Effector CD4-positive, alpha-beta T cell (primary cell): ENCODE measurements around the gene VPS51.
A peak's percentile ranks its signal among the peaks of the same experiment; 100 is the strongest.
"Not testable (repeated sequence)": the region's sequence is repeated elsewhere in the genome, so short reads cannot be mapped to it uniquely, and the experiment has no call there.

Experiments
- DNase-seq: peaks from one replicate; pipeline ENCODE4 v3.0.0-alpha.2; 2020

VPS51 gene

DNA sequence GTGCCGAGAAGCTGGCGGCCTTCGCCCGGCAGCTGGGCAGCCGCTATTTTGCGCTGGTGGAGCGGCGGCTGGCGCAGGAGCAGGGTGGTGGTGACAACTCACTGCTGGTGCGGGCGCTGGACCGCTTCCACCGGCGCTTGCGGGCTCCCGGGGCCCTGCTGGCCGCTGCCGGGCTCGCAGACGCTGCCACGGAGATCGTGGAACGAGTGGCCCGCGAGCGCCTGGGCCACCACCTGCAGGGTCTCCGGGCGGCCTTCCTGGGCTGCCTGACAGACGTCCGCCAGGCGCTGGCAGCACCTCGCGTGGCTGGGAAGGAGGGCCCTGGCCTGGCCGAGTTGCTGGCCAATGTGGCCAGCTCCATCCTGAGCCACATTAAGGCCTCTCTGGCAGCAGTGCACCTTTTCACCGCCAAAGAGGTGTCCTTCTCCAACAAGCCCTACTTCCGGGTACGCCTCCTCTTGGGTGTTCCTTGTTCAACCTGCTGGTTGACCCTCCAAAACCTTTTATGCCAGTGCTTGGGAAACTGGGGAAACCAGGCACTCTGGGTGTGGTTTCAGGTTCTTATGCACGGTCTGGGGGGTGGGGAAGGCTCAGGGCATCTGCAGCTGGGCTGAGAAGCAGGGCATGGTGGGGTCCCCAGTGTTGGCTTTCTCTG is 12.6 kb downstream of the VPS51 start:
- DNase-seq, result no peak

DNA sequence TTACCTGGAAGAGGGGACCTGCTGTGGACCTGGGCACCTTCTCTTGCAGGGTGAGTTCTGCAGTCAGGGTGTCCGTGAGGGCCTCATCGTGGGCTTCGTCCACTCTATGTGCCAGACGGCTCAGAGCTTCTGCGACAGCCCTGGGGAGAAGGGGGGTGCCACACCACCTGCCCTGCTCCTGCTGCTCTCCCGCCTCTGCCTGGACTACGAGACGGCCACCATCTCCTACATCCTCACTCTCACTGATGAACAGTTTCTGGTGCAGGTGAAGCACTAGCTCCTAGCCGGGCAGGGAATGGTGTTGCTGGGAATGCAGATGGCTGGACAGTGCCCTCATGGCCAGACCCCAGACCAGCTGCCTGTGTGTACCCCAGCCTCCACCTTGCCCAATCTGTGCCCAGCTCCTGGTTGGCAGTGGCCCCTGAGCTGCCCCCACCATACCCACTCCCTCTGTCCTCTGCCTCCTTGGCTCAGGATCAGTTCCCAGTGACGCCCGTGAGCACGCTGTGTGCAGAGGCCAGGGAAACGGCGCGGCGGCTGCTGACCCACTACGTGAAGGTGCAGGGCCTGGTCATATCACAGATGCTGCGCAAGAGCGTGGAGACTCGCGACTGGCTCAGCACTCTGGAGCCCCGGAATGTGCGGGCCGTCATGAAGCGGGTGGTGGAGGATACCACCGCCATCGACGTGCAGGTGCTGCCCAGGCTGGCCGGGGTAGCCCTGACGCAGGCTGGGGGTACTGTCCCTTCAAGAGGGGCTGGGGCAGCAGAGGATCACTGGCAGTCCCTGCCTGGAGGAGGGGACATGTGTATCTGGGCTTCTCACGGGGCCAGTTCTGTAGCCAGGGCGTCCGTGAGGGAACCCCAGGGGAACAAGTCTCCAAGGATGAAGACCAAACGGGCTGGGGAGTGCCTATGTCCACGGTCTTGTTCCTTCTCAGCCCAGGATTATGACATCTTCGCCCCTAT is 13.5 kb downstream of the VPS51 start:
- no peak for DNase-seq

DNA sequence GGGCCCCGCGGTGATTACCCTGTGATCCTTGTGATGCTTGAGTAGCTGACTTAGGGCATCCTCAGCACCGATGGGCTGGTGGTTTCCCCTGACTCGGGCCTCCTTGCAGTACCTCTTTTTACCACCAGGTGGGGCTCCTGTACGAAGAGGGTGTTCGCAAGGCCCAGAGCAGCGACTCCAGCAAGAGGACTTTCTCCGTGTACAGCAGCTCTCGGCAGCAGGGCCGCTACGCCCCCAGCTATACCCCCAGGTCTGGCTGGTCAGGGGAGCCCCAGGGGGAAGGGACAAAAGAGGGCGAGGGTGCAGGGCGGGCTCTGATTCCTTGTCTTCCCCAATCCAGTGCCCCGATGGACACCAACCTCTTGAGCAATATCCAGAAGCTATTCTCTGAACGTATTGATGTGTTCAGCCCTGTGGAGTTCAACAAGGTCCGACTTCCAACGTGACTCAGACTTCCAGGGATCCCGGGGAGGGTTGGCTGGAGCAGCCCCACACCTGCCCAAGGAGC is 14.4 kb downstream of the VPS51 start:
- DNase-seq, result peak; percentile 94

DNA sequence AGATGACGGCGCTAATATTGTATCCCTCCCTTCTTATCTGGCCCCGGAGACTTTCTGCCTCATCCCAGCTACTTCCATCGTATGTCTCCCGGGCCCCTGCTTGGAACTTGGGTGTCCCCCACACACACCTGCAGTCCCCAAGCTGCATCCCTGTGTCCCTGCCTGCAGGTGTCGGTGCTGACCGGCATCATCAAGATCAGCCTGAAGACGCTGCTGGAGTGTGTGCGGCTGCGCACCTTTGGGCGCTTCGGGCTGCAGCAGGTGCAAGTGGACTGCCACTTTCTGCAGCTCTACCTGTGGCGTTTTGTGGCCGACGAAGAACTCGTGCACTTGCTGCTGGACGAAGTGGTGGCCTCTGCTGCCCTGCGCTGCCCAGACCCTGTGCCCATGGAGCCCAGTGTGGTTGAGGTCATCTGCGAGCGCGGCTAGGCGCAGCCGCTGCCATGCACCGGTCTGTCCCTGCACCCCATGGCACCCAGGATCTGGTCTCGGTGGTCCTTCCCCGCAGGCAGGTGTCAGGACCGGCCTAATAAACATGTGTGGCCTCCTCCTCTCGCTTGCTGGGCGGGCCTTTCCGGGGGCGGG is 15.2 kb downstream of the VPS51 start:
- DNase-seq, result no peak

DNA sequence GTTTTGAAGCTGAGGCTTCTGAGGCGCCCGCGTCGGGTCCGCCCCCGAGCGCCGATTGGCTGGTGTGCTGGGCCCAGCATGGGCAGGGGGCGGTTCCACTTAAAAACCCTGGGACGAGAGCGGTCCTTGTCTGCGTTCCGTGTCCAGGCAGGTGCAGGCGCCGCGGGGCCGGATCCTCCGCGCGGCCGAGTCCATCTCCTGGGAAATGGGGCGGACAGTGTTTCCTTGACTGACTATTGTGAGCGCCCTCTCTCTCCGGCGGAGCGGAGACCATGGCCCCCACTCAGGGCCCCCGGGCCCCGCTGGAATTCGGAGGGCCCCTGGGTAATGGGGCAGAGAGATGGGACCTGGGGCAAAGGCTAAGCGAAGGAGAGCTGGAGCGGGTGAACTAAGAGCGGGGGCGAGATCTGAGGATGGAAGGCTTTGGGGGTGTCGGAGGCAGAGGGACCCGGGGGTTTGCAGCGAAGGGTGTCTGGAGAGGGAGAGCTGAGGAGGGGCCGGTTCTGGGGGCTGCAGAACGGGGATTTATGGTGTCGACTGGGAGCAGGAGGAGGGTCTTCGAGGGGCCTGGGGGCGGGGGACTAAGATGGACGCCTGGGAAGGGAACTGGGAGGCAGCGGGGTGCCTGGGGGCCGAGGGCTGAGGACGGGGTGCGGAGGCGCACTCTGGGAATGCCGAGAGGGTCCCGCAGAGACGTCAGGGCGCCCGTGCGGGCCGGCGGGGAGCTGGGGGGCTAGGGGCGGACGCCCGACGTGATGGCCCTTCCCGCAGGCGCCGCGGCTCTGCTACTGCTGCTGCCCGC is 15.9 kb downstream of the VPS51 start, which contains the start of gene TM7SF2:
Gene TM7SF2 (plus strand): TSS at position 129 of the 802 bp plus-strand sequence. CDS start 144 bp downstream, at position 273.
- DNase-seq, result peak; percentile 92

DNA sequence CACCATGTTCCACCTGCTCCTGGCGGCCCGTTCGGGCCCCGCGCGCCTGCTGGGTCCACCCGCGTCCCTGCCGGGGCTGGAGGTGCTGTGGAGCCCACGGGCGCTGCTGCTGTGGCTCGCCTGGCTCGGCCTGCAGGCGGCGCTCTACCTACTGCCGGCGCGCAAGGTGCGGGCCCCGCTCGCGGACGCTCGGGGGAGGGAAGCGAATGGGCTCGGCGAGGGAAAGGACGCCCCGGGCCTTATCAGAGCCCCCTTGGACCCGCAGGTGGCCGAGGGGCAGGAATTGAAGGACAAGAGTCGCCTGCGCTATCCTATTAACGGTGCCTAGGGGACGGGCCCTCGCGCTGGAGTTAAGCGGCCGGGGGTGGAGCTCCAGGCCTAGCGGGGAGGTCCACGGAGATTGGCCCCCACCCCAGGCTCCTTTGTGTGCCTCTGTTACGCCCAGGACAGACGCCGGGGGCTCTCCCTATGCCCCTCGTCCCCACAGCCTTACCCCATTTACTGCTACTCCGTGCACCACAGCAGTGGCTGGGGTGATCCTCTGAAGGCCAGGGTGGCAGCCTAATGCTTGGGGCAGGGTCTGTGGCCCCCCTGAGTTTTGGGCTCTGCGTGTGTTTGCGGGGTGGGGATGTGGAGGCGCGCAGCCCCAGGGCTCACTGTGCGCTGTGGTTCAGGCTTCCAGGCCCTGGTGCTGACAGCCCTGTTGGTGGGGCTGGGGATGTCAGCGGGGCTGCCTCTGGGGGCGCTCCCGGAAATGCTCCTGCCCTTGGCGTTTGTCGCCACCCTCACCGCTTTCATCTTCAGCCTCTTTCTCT is 16.7 kb downstream of the VPS51 start:
- peak; percentile 70 for DNase-seq

DNA sequence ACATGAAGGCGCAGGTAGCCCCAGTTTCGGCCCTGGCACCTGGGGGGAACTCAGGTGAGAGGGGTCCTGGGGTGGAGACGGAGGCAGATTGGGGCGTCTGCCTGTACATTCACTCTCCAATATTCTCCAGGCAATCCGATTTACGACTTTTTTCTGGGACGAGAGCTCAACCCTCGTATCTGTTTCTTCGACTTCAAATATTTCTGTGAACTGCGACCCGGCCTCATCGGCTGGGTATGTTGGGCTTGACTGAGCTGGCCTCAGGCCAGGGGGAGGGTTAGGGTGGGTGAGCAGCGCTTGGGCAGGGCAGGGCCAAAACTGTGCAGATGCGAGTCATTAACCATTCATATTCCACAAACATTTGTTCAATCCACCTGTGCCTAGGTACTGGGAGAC is 17.3 kb downstream of the VPS51 start:
- no peak for DNase-seq

DNA sequence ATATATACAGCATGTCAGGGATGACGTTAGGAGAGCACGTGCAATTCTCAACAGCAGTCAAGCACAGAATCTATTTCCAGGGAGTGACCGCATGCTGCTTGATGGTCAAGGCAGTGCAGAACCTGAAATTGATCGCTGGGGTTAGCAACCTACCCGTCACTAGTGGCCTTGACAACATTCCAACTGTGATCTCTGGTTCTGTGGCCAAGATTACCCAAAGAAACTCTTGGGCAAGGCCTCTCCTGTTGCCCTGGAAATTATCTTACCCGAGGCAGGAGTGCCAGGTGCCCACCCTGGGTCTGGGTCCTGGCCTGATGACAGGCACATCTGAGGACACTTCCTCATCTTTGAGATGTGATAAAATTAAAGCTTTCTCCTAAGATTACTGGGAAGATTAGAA is 17.8 kb downstream of the VPS51 start:
- no peak for DNase-seq

DNA sequence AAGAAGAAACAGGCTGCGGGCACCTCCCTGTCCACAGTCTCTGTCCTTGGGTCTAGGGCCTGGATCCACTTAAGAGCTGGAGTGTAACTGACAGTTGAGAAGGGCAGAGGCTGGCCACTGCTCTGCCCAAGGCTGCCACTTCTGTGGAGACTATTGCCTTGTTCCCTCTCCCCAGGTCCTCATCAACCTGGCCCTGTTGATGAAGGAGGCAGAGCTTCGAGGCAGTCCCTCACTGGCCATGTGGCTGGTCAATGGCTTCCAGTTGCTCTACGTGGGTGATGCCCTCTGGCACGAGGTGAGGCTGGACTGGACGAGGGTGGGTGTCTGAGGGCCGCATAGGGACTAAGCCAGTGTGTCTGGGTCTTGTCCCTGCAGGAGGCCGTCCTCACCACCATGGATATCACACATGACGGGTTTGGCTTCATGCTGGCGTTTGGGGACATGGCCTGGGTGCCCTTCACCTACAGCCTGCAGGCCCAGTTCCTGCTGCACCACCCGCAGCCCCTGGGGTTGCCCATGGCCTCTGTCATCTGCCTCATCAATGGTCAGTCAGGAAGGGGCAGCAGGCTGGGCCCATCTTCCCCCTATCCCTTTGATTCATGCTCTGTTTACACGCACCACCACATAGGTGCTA is 18.6 kb downstream of the VPS51 start:
- no peak for DNase-seq

DNA sequence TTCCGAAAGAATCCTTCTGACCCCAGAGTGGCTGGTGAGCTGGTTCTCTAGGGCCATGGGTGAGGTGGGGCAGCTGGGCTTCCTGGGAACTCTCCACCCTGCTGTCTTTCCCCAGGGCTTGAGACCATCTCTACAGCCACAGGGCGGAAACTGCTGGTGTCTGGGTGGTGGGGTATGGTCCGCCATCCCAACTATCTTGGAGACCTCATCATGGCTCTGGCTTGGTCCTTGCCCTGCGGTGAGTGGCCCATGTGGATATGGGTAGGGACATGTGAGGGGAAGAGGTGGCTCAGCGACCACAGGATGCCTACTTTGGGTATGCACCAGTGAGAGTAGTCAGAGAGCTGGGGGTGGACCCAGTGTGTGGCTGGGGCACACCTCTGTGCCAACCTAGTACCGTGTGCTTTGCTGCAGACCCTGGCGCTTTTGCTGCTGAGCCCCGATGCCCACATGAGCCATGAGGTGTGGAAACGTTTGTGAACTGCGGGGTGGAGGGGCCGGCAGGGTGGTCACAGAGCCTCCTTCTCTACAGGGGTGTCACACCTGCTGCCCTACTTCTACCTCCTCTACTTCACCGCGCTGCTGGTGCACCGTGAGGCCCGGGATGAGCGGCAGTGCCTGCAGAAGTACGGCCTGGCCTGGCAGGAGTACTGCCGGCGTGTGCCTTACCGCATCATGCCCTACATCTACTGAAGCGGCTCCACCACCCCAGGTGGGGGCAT is 19.5 kb downstream of the VPS51 start:
- no peak for DNase-seq

DNA sequence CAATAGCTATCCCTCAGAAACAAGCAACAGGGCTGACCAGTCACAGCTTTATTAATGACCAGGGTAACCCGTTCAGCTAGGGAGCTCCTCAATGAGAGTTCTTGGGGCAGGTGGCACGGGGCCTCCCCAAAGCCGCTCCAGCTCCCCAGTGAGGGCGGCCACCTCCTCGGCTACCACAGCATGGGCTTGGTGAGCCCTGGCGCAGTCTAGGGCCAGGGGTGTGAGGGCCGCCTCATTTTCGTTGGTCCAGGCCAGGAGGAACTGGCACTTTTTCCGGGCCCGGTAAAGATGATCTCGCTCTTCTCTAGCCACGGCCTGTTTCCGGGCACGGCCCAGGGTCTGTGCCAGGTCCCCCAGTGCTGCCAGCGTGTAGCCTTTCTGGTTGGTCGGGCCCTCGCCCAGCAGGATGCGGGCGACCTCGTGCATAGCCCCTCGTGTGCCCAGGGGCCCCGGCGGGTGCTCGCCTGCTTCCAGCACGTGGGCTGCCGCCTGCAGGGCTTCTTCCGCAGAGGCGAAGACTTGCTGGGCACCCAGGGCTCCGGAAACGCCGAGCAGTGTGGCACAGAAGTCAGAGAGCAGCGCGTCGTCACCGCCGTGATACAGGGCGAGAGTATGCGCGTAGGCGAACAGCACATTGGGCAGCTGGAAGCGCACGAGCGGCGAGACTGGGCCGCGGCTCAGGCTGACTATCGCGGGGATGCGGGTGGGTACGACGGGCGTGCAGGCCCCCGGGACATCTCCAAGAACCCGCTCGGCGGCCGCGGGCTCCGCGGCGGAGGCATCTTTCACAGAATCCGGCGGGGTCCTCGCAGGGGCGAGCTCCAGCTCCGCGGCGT is 20.6 kb downstream of the VPS51 start:
- DNase-seq, result peak; percentile 46

DNA sequence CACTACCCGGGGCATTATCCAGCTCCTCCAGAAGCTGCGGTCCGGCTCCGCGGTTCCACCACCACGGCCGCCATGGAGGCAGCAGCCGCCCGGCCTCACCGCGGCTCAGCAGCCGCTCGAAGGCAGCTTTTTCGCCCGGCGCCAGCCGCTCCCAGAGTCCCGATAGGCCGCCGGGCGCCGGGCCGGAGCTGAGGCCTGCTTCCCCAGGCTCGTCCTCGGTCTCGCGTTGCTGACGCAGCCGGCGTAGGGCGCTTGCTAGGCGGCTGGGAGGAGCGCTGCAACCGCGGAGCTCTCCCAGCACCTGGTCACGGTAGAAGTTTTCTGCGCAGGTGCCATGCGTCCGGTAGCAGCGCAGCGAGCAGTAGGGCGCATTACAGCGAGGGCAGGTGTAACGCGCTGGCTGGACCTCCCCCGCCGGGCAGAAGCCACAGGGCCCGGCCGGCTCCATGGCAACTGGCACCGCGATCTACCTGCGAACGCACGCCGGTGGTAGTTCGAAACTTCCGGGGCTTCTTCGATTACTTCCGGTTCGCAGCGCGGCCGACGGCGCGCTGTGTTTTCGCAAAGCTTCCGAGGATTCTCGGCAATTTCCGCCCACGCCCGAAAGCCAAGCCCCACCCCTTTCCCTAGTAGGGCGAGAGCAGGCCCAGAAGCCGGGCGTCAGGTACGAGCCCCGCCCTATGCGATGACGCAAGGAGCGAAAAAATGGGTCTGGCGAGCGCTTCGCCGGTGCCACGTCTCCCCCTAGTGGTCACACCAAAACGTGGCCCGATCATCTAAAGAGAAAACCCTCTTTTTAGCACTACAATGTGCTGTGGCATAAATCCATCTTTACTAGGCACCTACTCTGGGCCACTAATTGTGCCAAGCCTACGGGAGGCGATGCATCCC is 21.4 kb downstream of the VPS51 start, which contains the start of gene ZNHIT2:
Gene ZNHIT2 (minus strand): TSS at position 496 of the 891 bp plus-strand sequence. CDS start 48 bp downstream, at position 448.
- peak; percentile 100 for DNase-seq

DNA sequence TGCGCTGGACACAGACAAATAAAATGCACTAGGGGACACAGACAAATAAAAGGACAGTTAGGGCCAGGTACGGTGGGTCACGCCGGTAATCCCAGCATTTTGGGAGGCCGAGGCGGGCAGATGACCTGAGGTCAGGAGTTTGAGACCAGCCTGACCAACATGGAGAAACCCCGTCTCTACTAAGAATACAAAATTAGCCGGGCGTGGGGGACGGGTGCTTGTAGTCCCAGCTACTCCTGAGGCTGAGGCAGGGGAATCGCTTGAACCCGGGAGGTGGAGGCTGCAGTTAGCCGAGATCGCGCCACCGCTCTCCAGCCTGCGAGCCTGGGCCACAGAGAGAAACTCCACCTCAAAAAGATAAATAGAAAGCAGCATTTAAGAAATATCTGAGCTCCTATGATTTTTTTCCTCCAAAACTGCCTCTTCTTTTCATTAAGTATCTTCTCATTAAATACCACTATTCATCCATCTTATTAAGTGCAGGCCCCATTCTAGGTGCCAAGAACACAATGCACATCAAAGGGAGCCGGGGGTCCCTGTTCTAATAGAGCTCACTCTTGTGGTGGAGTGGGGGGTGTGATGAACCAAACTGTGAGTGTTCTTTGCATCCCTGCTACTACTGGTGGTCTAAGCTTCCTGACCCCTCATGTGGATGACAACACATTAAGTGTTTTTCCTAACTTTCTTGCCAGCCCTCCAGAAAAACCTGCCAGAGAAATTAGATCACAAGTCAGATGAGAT is 22.3 kb downstream of the VPS51 start:
- DNase-seq, result no peak

DNA sequence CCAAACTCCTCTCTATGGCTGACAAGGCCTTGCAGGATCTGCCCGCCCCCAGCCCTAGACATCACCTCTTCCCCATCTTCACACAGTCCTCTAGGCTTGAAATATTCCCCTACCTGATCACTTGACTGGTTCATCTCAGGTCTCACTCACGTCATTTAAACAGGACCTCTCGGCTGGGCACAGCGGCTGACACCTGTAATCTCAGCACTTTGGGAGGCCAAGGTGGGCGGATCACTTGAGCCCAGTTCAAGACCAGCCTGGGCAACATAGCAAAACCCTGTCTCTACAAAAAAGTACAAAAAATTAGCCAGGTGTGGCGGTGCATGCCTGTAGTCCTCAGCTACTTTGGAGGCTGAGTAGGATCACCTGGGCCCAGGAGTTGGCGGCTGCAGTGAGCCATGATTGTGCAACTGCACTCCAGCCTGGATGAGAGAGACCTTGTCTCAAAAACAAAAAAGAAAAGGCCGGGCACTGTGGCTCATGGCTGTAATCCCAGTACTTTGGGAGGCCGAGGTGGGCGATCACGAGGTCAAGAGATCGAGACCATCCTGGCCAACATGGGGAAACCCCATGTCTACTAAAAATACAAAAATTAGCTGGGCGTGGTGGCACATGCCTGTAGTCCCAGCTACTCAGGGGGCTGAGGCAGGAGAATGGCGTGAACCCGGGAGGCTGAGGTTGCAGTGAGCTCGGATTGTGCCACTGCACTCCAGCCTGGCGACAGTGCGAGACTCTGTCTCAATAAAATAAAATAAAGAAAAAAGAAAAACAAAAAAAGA is 23.1 kb downstream of the VPS51 start:
- DNase-seq, result not testable (repeated sequence)

DNA sequence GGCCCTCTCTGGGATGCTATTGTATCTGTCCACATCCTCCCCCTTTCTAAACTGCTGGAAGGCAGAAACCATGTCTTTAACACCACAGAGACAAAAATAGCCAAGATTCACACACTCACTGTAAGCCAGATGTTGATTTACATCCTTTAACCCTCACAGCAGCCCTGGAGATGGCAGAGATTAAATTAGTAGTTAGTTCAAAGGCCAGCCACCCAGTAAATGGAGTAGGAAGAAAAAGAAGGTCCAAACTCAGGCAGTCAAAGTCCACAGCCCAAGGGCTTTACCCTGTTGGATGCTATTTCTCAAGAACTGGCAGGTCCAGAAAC is 23.6 kb downstream of the VPS51 start:
- no peak for DNase-seq

DNA sequence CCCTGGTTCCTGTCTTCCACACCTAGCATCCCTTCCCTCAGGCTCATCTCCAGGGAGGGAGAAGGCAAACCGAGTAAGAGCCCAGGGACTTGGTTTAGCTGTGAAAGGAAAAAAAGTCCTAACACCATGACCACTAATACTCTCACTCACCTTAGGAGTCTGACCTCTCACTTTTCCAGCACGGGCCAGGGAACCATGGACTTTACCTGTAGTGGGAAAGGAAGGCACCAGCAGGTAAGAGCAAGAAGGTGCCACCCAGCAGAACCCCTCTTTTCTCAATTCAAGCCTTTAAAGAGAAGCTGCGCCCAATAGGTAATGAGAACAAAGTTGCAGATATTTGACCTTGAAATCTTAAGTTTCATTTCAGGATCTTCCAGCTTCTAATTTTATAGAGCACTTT is 24.8 kb downstream of the VPS51 start:
- DNase-seq, result no peak

DNA sequence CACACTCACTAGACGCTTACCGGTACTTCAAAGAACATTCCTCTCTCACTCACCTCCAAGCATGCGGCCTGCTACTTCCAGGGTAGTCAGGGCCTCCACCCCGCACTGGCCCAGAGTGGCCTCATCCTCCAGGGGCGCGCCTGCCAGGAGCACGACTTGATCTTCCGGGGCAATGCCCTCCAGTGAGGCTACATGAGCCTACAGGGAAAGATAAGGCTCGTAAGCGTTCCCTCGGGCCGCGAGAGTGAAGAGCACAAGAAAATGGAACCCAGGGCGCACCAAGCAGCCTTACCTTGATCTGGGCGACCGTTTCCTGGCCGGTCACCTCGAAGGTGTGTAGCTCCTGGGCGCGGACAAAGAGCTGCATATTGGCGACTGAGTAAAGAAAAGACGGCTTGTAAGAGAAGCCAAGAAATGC is 25.4 kb downstream of the VPS51 start:
- DNase-seq, result no peak
